CD4-positive, alpha-beta T cell treated with Interleukin-17A for 4 hours (primary cell): ENCODE results near the gene IL4.
"Not testable (repeated sequence)": the region's sequence is repeated elsewhere in the genome, so short reads cannot be mapped to it uniquely, and the experiment has no call there.

Experiments used
- DNase-seq: peaks from one replicate; pipeline ENCODE4 v3.0.0-alpha.2; 2020; ENCODE audit warnings: mixed read lengths

IL4 gene

DNA sequence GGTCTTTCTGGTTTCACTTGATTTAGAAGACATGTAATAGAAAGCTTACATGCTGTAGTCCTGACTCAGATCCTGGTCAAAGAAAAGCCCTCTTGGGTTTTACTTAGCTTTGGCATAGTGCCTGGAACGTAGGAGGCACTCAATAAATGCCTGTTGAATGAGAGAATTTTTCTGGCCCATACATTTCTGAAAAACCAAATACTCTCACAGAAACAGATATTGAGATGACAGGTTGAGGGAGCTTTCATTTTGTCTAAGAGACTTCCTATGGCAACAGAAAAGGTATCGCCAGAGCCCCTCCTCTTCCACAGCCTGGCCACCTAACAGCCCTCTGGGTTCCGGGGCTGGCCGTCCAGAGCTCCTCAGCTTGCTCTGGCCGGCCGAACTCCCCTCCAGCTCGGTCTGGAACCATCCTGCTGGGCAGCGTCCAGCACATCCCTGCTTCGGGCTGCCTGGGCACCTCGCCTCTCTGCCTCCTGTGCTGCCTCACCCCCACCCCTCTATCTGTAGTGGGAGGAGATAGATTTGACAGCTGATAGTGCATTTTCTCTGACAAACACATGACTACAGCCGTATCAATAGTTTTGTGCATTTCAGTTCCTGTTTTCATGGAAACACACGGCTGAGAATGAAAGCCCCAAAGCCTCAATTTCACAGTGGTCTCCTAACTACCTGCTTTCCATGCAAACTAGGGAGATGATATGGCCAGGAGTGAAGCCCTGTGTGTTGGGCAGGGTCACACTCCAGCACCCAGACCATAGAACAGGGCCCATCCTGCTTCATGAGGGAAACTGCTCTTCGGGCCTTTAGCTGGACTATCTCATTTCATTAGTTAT, 1.1 kb downstream of the IL4 start:
- no peak for DNase-seq

GRCh38 chr5:132675936-132676689, 2.3 kb downstream of the IL4 start:
- DNase-seq, result no peak

GRCh38 chr5:132677191-132677590, 3.4 kb downstream of the IL4 start:
- no peak for DNase-seq

DNA sequence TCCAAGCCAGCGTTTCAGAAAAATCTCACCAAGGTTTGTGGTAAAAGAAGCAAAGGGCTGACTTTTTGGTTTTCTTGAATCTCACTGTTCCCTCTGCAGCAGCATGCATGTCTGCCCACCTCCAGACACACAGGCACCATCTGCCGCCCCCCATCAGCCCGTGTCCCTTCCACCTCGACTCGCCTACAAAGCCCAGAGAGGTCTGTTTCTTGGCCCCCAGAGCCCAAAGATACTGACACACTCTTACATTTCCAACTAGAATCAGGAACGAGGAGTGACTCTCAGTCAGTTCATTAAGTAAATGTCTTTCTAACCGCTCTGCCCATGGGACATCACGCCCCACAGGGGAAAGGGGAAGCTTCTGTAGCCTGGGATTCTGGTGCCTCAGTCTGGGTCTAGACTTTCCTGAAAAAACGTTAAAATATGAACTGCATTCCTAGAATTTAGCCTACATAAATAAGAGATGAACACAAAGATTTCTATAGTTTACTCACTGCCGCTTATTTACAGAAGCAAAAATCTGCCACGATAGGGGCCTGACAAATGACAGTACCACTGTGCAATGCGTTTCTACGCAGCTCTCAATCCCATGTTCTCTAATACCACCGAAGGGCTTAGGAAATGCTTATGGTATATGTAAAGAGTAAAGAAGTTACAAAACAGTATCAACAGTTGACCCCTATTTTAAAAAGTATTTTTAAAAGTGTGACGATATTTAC, 4.1 kb downstream of the IL4 start:
- no peak for DNase-seq

DNA sequence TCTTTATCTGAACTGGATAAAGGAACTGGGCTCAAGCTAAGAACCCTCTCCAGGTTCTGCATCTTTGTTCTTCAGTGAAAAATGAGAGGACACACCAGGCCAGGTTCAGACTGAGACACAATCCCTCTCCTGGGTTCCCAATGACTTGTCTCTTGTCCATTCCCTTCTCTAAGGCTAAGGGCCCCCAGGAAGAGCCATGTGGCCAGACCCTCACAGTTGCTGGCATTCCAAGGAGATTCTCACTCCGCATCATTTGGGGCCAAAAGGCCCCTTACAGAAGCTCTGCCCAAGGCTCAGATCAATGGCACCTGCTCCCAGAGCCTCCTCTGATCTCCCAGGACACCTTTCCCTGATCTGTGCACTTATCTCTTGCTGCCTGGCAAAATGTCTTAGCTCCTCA, 4.9 kb downstream of the IL4 start:
- DNase-seq, result no peak

GRCh38 chr5:132679166-132679565, 5.4 kb downstream of the IL4 start:
- DNase-seq, result no peak

- DNase-seq, result no peak
Observed at GRCh38 chr5:132679717-132680380, 6.1 kb downstream of the IL4 start.

- DNase-seq, result no peak
Observed at GRCh38 chr5:132680780-132681475, 7.1 kb downstream of the IL4 start.

- no peak for DNase-seq
Observed at GRCh38 chr5:132681476-132681831, 7.7 kb downstream of the IL4 start.

DNA sequence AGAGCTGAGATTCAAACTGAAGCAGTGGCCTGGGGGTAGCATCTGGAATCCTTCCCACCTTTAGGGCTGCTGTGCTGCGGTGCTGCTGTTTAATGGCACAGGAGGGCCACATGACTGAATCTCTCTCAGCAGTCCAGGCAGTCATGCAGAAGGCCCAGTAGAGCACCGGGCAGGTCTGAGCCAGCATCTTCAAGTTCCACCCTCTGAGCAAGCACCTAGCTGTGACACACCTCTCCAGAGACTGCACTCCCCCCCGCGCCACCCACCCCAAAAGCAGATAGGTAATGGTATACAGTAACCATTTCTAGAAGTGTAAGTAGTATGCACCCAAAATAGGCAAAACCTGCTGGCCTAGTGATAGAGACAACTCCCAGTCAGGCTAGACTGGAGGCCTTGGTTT, 8.2 kb downstream of the IL4 start:
- DNase-seq, result no peak

- DNase-seq, result no peak
Observed at GRCh38 chr5:132684491-132684890, 10.7 kb downstream of the IL4 start.

DNA sequence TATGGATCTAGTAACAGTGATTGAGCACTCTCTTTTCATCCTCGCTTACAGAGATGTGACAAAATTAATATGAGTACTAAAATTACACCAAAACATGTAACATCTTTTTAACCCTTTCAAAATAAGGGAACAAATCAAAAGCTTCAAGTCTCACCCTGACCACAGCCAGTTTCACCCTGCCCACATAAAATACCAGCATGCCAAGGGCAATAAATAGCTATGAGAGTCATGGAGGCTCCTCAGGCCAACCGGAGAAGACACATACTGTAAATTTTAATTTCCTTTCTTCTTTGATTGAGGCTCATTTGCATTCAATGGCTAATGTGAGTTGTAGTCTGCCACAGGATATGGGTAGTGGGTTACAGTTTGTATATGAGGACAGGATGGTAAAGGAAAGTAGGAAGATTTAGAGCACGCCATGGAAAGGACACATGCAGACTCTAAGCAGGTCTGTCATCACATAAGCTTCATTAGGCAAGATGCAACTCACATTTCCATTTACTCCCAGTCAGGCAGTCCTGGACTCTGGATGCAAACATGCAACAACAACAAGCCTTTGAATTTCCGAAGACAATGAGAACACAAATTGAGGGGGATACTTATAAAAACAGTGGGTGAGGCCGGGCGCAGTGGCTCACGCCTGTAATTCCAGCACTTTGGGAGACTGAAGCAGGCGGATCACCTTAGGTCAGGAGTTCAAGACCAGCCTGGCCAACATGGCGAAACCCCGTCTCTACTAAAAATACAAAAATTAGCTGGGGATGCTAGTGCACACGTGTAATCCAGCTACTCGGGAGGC, 11.3 kb downstream of the IL4 start:
- no peak for DNase-seq

GRCh38 chr5:132686193-132686592, 12.4 kb downstream of the IL4 start:
- DNase-seq, result no peak

- peak; percentile 41 for DNase-seq
Observed at GRCh38 chr5:132687995-132688394, 14.2 kb downstream of the IL4 start.

DNA sequence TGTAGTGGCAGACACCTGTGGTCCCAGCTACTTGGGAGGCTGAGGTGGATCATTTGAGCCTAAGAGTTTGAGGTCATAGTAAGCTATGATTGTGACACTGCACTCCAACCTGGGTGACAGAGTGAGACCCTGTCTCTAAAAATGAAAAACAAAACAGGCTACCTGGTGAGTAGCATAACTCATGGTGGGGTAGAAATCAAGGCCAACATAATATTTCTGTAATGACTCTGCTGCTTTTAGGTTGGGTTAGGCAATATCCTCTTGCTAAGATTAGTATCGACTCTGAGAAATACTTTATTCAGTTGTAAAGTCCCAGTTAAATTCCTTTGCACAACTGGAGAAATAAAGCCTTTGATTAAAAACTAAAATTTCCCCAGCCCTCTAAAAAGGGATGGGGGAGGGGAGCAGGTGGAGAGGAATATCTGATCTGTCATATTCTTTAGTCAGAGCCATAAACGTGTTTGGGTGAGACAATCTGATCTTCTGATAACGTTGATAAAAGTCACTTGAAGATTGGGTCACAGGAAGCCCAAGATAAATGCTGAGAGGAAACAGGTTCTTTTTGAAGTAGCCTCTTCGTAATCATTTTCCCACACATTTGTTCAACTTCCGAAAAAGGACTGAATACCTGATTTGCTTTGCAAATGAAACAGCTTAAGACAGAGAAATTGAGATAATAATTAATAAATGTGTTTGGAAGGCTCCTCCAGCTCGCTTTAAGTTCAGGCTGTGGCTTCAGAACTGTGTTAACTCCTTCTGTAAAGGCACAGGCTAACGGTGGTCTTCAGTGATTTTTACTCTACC, 14.9 kb downstream of the IL4 start:
- DNase-seq, result peak; percentile 21

DNA sequence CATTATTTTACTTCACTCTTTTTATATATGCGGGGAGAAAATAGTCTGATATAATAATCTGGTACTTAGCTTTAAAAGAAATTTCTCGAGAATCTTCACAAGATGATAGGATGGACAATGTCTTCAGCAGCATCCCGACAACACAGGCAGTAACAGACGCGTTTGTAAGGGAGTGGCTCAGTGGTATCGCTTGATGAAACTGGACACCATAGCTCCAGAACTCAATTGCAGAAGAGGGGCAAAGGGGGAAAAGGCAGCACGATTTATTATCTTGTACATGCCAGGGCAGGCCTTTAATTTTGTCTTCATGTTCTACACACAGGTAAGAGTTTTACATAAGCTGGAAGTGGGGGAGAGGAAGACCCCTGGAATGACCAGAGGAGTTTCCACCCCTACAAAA, 15.7 kb downstream of the IL4 start:
- no peak for DNase-seq

DNA sequence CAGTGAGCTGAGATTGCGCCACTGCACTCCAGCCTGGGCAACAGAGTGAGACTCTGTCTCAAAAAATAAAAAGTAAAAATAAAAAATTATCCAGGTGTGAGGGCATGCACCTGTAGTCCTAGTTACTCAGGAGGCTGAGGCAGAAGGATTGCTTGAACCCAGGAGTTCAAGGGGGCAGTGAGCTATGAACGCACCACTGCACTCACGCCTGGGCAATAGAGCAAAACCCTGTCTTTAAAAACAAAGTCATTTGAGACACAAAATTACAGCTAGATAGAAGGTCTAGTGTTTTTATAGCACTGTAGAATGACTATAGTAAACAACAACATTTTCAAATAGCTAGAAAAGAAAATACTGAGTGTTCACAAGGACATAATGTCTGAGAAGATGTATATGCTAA, 16.4 kb downstream of the IL4 start:
- no peak for DNase-seq

DNA sequence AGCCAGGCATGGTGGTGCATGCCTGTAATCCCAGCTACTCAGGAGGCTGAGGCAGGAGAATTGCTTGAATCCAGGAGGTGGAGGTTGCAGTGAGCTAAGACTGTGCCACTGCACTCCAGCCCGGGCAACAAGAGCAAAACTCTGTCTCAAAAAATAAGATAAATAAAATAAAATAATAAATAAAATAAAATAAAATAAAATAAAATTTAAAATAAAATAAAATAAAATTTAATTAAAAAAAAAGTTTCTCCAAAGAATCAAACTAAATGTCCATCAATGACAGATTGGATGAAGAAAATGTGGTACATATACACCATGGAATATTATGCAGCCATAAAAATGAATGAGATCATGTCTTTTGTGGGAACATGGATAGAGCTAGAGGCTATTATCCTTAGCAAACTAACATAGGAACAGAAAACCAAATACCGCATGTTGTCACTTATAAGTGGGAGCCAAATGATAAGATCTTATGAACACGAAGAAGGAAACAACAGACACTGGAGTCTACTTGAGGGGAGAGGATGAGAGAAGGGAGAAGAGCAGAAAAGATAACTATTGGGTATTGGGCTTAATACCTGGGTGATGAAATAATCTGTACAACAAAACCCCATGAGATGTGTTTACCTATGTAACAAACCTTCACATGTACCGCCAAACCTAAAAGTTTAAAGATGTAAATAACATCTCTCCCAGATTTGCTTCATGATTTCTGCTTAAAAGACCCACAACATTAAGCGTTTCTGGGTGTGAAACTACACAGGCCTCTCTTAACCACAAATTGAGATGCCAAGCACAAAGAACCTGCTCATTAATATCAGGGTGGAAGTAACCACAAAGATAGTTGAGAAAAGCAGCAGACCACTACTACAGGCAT, 18.2 kb downstream of the IL4 start:
- DNase-seq, result not testable (repeated sequence)

- DNase-seq, result no peak
Observed at GRCh38 chr5:132692632-132692967, 18.8 kb downstream of the IL4 start.

DNA sequence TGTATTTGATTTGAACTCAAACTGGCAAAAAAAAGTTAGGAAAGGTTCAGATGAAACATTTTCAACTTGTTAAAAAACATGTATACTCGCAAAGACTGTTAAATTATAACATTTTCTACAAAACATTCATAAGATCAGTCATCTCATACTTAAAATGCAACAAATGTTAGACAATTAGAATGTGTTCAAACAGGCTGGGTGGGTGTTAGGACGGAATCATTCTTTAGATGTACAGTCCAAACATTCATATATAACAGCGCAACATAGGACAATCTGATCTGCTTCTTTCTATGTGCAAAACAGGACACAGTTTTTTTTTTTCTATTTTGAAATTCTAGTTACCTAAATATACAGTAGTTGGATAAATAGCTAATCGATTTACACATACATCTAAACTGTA, 22.2 kb downstream of the IL4 start:
- no peak for DNase-seq
